SIG-M5 treated with dmso at 0.1 percent for 504 hours (cell line): Measurements from ENCODE around the gene MAP7.
A peak's percentile ranks its signal among the peaks of the same experiment; 100 is the strongest.
"Not testable (repeated sequence)": the region's sequence is repeated elsewhere in the genome, so short reads cannot be mapped to it uniquely, and the experiment has no call there.

ENCODE experiments used
- DNase-seq: peaks from one replicate; lab custom pipeline; 2025; ENCODE audit not compliant: unreplicated experiment; lab: John Stamatoyannopoulos, UW

MAP7 gene

DNA sequence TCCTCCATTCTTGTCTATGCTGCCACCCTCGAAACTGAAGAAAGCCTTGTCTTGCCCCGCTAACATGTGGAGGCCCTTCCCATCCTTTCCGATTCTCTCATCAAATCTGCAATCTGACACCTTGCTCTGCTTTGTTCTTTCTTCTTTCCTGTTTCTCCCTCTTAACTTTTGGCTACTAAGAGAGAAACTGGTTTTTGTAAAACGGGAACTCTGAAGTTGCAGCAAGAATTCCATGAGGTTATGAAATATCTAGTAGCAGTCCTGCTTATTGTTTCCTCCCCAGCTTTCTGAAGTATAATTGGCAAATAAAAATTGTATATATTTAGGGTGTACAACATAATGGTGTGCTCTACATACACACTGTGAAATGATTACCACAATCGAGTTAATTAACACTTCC lies 80.2 kb downstream of the MAP7 start:
- DNase-seq = peak; percentile 39

- DNase-seq = no peak
These were observed 81.1 kb downstream of the MAP7 start for GRCh38 chr6:136469154-136469553.

DNA sequence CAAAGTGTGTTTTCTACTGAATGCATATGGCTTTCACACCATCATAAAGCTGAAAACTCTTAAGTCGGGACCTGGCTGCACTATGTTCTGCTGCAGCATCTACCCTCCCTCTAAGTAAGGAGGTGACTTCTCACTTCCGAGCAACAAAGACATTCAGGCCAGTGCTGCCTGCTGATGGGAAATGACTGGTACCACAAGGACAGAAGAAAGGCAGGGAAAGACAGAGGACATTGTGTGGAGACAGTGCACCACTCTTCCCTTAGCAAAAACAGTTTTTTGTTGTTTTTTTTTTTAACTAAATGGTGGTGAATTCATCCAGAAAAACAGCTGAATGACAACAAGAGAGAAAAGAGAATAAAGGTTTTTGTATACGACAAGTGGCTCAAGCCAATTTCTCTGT lies 81.5 kb downstream of the MAP7 start:
- DNase-seq = no peak

DNA sequence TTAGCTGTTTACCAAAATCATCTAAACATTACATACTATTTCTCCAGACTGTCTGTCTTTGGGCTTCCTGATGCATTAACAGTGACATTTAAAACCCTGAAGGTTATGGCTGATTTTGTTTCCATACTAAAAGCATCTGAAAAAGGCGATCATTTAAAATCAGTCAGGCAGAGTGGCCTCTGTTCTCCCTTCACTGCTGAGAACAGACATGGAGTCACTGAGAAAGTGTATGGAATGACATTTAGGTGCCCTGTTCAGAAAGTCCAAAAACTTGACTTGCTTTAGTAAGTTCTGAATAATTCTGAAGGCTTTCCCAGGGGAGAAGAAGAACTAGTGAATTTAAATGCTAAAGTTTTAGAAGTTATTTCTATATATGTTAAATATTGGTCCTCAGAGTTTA lies 83.0 kb downstream of the MAP7 start:
- no peak for DNase-seq

DNA sequence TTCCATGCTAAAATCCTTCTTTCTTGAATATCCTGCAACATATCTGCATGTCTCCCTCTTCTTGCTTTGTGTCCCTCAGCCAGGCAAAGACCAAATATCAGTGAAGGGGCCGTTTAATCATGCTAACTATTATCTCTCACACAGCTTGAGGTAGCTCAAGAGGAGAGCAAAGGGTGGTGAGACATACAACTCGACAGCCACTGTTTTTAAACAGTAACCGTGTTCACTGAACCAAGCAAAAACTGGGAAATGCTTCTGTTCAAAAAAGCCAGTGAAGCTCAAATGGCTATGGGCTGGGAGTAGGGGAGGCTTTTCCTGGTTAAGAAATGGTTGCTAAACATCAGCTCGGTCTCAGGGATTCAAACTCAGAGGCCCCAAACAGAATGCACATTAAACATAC lies 83.4 kb downstream of the MAP7 start:
- no peak for DNase-seq

GRCh38 chr6:136465766-136466303 lies 84.4 kb downstream of the MAP7 start:
- DNase-seq = no peak

DNA sequence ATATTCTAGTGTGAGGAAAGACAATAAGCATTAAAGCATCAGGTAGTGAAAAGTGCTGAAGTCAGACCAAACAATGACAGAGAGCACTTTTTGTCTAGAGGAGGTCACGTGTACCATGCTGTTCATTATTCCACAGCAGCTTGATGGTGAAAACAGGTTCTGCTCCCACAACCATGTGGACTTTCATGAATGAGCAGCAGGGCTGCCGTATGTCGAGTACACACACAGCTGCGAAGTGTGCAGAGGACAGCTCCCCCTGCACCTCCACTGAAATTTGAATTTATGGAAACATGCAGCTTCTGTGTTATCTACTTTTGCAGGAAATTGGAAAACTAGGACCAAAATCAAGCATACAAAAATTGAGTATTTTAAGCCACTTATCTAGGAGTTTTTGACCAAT lies 85.3 kb downstream of the MAP7 start:
- DNase-seq = no peak

DNA sequence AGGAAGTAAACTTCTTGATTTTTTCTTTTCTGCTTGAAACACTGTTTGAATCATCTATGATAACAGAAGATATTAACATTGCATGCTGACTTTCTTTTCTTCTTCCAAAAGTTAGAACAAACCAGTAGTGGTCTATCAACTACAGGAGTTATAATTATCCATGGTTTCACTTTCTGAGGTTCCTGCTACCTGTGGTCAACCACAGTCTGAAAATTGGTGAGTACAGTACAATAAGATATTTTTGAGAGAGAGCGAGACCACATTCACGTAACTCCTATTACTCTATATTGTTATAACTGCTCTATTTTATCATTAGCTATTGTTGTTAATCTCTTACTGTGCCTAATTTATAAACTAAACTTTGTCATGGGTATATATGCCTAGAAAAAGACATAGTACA lies 86.1 kb downstream of the MAP7 start:
- DNase-seq = no peak

GRCh38 chr6:136463743-136464142 lies 86.5 kb downstream of the MAP7 start:
- no peak for DNase-seq

DNA sequence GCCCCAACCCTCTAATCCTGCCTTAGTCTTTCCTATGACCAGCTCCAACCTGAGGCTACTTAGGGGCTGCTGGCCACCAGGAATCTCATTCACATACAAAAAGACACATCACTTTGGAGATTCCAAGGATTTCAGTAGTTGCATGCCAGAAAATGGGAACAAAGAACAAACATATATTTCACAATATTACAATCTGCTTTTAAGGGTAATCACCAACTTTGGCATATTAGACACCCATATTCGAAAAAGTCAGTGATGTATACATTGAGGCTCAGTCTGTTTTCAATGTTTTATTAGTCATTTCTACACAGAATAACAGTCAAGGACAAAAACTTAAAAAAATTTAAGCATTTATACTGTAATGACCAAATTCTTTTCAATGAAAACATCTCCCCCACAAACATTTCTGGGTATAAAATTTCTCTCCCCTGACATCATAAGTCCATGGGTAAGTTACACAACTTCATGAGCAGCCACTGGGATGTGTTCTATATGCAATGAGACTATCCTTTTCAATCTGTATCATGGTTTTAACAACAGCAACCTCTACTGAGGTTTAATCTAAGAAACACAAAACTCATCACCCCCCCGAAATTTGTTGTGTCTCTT lies 103.5 kb downstream of the MAP7 start:
- DNase-seq = no peak

GRCh38 chr6:136446145-136446544 lies 104.1 kb downstream of the MAP7 start:
- no peak for DNase-seq

- DNase-seq = no peak
These were observed 105.2 kb downstream of the MAP7 start for GRCh38 chr6:136445063-136445462.

- no peak for DNase-seq
These were observed 110.0 kb downstream of the MAP7 start for GRCh38 chr6:136440203-136440602.

DNA sequence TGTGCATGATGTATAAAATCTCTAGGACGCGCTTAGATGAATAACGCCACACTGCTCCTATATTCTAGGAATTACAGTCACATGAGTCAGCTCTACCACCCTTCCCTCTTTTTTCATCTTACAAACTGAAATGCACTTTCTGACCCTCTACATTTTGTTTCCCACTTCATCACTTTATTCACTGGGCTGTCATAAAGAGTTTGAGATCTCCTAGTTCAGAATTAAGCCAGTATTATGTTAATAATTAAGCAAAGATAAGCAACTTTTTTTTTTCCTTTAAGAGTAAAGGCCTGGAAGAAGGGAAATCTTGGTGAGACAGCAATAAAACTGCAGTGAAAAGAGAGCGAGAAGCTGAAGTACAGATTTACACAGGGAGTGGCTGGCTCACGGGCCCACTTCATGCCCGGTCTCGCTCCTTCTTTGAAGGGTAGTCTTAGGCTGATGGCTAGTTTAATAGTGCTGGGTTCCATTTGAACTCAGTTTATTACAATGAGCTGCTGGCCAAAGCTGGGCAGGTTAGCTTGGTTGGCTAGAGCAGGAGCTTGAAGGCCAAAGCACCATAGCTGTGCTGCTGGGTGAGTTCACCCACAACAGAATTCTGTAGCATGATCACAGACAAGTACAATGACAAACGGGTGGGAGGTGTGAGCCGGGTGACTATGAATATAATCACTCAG lies 110.6 kb downstream of the MAP7 start:
- no peak for DNase-seq

GRCh38 chr6:136438441-136438840 lies 111.8 kb downstream of the MAP7 start:
- no peak for DNase-seq

DNA sequence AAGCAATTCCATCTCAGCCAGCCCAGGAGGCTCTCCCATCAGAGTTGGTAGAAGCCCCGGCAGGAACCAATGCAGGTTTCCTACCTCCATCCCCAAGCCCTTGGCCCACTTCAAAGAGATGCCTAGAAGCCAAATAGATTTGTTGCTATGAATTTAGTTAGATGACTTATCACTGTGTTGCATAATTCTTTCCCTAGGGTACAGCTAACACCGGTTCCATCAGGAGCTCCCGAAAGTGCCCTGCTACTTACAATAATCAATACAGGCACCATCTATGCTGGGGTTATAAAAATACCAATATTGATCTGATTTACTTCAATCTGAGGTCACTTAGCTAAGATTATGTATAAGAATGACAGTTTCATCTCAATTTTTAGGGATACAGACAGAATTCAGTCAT lies 113.0 kb downstream of the MAP7 start:
- no peak for DNase-seq

DNA sequence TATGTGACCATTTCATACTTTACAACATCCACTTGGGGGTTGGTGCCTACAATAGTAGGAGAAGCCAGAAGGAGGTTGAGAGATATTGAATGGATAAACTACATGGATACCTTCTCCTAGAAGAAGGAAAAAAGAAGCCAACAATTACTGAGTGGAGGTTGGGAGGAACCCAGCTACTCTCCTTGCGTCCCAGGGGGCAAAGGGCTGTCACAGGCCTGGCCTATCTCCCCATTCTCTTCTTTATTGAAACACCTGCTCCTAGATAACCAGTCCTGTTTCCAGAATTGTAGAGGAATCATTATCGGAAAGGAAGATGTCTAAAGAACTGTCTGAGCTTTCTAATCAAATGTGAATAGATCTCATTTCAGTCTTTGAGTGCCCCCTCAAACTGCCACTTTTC lies 115.1 kb downstream of the MAP7 start:
- no peak for DNase-seq

GRCh38 chr6:136431306-136431705 lies 118.9 kb downstream of the MAP7 start:
- not testable (repeated sequence) for DNase-seq

GRCh38 chr6:136429264-136430065 lies 120.8 kb downstream of the MAP7 start:
- no peak for DNase-seq

DNA sequence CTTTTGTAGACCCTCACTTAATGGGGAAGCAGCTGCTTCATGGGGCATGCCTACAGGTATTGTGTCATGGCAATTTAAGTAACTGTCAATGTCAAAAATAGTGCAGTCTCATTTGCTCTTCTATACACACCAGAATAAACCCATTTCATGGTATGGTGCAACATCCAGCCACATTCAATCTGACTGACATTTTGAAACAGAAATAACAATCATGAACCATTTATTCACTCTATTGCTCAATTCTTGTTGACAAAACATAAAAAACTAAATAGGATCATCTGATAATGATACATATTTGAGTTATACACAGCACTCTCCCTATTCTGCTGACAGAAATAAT lies 122.9 kb downstream of the MAP7 start:
- DNase-seq = peak; percentile 37

DNA sequence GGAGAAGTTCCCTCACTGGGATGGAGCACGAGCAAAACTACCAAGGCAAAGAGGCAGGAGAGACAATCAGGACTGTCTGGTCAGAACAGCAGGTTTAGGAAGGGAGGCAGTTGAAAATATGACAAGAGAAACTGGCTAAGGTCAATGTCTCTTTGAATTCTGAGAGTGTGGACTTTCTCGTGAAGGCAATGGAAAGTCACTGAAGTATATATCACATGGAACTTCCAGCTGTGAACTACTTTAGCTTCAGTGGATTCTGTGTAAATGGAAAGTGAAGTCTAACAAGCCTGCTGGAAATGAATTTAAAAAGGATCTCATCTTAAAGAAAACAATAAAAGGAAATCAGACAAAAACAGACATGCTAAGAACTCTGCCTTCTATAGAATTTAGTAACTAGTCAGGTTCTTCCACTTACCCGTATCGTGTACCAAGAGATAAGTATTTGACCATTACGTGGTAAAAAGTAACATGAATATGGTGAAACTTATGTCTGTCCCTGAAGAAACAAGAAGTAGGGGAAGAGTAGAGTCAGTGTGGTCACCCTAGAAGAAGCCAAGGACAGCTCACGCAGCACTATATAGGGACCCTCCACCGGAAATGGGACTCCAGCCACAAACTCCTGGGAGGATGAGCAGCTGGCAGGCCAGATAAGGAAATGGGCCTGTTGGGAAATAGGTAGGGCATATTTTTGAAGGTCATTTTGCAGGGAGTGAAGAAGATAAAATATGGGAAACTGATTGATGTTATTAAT lies 123.4 kb downstream of the MAP7 start:
- DNase-seq = peak; percentile 57
